WERI-Rb-1 (cell line): ENCODE measurements around the gene ATP2B3.

Experiments
- DNase-seq: peaks from one replicate; pipeline ENCODE4 v3.0.0-alpha.2; 2020
- H3K27ac ChIP-seq: fragments of 250-450 bp; sonication (Bioruptor Pico); 2 replicates; pipeline ENCODE4 v1.5.1; 2020; ENCODE audit warnings: mild to moderate bottlenecking, moderate library complexity
- H3K27me3 ChIP-seq: fragments of 250-450 bp; sonication (Bioruptor Pico); 2 replicates; pipeline ENCODE4 v1.5.1; 2021; ENCODE audit warnings: mild to moderate bottlenecking, low read depth, moderate library complexity; ENCODE audit not compliant: insufficient read depth, severe bottlenecking
- H3K36me3 ChIP-seq: fragments of 250-450 bp; sonication (Bioruptor Pico); 2 replicates; pipeline ENCODE4 v1.5.1; 2020; ENCODE audit warnings: mild to moderate bottlenecking, moderate library complexity
- H3K4me3 ChIP-seq: 2 replicates; pipeline ENCODE4 v1.5.1; 2011; ENCODE audit warnings: low read depth, mild to moderate bottlenecking, control low read depth, low read length
- H3K9me3 ChIP-seq: fragments of 250-450 bp; sonication (Bioruptor Pico); 2 replicates; pipeline ENCODE4 v1.5.1; 2021; ENCODE audit warnings: mild to moderate bottlenecking, moderate library complexity; ENCODE audit not compliant: severe bottlenecking
- CTCF ChIP-seq: IDR thresholded peaks from 2 replicates; pipeline ENCODE4 v1.5.1; 2011; ENCODE audit warnings: low read depth, mild to moderate bottlenecking, control low read depth, inconsistent platforms, low read length

The ATP2B3 gene

DNA sequence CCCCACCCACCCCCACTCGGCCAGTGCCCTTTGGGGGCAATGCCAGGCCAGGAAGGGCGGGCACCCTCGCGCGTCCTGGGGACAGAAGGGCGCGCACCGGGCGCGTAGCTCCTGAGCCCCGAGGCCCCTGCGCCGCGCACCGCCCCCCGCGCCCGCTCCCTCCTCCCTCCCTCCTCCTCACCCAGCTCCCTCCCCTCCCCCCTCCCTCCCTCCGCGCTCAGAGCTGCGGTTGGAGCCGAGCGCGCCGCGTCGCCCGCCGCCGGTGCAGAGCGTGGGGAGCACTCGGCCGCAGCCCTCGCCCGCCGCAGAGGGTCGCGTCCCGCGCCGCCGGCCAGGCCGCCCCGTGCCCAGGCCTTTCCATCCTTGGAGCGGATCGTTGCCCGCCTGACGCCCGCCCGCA lies at the start of gene ATP2B3:
TSS of gene ATP2B3 (plus strand) at position 220 of the 400 bp plus-strand sequence. CDS start 18,606 bp downstream, outside the sequence.
- DNase-seq = peak; percentile 69
- Histone ChIP-seq H3K27me3 (peaks cover 13% of the 10 kb centered on the region), H3K9me3 (no peaks in the 10 kb centered on the region), H3K36me3 (no peaks in the 10 kb centered on the region; the same call in 1 of the 2 replicates), H3K27ac (no peak within 1 kb of the TSS), H3K4me3 (peak within 1 kb of the TSS; percentile 55)
- no peak for TF ChIP-seq CTCF

- no peak overlapping the region for H3K4me3 ChIP-seq
- no peak overlapping the region for H3K27ac ChIP-seq
- TF ChIP-seq CTCF = no peak
- no peak for DNase-seq
- H3K27me3 ChIP-seq = peaks cover 16% of the 10 kb centered on the region
- peaks cover 34% of the 10 kb centered on the region for H3K36me3 ChIP-seq
- no peaks in the 10 kb centered on the region for H3K9me3 ChIP-seq
Measured at GRCh38 chrX:153468008-153468580, 49.3 kb upstream of the ATP2B3 start.

DNA sequence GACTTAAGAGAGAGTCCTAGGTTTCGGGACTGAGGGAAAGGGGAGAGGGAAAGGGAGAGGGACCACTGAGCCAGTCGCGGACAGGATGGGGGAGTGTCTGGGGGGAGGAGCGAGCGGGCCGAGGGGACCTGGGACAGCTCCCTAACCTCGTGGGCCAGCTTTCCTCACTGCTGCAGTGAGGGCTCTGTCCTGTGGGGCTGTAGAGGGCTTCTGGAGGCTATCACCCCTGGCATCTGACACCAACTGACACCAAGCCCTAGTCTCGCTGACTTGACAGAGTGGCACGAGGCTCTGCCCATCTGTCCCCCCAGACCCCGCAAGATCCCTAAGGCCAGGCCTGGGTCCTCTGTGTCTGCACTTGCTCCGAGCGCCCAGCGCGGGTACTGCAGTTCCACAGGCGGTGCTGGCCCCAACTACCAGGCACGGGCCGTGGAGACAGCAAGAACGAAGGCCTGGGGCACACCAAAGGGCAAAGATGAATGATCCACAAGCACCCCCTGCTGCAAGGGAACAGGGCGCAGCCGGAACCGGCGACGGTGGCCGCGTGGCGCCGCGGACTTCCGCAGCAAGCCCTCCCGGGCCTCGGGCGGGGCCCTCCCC lies 47.5 kb upstream of the ATP2B3 start:
- peaks cover 13% of the 10 kb centered on the region for H3K27me3 ChIP-seq
- peak overlapping the region; percentile 64 for H3K4me3 ChIP-seq
- TF ChIP-seq CTCF = peak; percentile 6; the same call in 1 of the 2 replicates
- peak overlapping the region; percentile 82 for H3K27ac ChIP-seq
- DNase-seq = peak; percentile 51
- peaks cover 28% of the 10 kb centered on the region for H3K36me3 ChIP-seq
- no peaks in the 10 kb centered on the region for H3K9me3 ChIP-seq

- peak; percentile 96 for DNase-seq
- Histone ChIP-seq H3K27ac (peak within 1 kb of the TSS; percentile 82), H3K36me3 (peaks cover 27% of the 10 kb centered on the region), H3K27me3 (peaks cover 14% of the 10 kb centered on the region), H3K4me3 (peak within 1 kb of the TSS; percentile 64), H3K9me3 (no peaks in the 10 kb centered on the region)
- TF ChIP-seq CTCF = peak; percentile 93
Measured at GRCh38 chrX:153470411-153471363, 46.8 kb upstream of the ATP2B3 start, which contains the start of gene HAUS7. TSS of gene HAUS7 (minus strand) at chrX:153470576. CDS start at chrX:153470557, 19 bp downstream.

DNA sequence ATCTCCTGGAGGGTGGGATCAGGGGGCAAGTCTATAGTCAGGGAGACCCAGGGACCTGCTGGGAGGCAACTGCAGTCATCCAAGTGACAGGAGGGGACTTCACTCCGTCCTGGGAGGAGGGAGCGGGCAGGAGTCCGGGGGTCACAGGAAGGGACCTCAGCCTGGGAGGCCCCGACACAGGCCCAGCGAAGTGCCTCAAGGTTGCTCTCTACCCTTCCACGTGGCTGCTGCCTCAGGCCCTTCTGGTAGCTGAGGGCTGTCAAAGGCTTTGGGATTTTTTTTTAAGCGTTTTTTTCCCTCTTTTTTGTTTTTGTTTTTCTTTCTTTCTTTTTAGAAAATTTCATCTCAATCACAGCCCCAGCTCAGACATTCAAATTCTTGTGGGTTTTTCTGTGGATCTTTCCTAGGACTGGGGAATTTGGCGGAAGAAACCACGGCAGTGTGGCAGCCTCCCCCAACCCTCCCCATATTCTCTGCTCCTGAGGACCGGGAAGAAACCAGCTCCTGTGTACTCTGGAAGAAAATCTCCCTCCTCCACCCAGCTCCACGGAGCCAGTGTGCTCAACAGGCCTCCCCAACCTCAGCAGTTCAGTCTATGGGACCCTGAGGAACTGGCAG lies 45.7 kb upstream of the ATP2B3 start:
- Histone ChIP-seq H3K9me3 (no peaks in the 10 kb centered on the region), H3K36me3 (peaks cover 20% of the 10 kb centered on the region), H3K27ac (no peak overlapping the region), H3K4me3 (no peak overlapping the region), H3K27me3 (peaks cover 22% of the 10 kb centered on the region)
- TF ChIP-seq CTCF = no peak
- DNase-seq = no peak
